ENCODE measurements around the gene NKAIN2.

DNA sequence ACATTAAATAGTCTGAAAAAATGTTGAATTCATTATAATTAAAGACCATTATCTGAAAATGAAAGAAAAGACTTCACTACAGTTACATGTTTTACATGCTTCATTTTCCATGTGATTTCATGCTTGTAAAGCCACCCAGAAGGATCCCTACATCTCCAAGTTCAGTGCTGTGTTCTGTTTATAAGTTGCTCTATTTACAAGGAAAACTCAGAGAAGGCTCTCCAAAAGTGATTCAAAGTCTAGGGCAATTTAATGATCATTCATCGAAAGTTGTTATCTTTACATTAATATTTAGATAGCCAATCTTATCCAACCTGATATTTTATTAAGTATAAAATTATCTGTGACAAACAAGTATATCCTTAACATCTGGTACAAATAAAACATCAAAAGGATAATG lies 663.7 kb downstream of the NKAIN2 start:
- TF ChIP-seq, protein P1, sequence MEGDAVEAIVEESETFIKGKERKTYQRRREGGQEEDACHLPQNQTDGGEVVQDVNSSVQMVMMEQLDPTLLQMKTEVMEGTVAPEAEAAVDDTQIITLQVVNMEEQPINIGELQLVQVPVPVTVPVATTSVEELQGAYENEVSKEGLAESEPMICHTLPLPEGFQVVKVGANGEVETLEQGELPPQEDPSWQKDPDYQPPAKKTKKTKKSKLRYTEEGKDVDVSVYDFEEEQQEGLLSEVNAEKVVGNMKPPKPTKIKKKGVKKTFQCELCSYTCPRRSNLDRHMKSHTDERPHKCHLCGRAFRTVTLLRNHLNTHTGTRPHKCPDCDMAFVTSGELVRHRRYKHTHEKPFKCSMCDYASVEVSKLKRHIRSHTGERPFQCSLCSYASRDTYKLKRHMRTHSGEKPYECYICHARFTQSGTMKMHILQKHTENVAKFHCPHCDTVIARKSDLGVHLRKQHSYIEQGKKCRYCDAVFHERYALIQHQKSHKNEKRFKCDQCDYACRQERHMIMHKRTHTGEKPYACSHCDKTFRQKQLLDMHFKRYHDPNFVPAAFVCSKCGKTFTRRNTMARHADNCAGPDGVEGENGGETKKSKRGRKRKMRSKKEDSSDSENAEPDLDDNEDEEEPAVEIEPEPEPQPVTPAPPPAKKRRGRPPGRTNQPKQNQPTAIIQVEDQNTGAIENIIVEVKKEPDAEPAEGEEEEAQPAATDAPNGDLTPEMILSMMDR (conservative IDR thresholded peaks at IDR 0.05) = no peak
- TF ChIP-seq ZFX (IDR thresholded peaks at IDR 0.05) = no peak

Data from C4-2B (cell line).